Non-pigmented ciliary epithelial cell (primary cell): ENCODE results near the gene RPS6KA2.

ENCODE experiments used
- DNase-seq: peaks from one replicate; pipeline ENCODE4 v3.0.0-alpha.2; 2010; ENCODE audit warnings: low read depth

Gene RPS6KA2

DNA sequence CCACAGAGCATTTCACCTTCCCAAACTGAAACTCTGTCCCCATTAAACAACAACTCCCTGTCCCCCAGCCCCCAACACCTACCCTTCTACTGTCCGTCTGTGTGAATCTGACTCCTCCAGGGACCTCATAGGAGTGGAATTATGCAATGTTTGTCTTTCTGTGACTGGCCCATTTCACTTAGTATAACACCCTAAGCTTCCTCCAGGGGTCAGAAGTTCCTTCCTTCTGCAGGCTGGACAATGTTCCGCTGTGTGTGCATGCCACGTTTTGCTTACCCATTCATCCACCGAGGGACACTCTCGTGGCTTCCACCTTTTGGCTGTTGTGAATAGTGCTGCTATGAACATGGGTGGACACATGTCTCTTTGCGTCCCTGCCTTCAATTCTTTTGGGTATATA lies 206.7 kb downstream of the RPS6KA2 start:
- peak; percentile 3 for DNase-seq

DNA sequence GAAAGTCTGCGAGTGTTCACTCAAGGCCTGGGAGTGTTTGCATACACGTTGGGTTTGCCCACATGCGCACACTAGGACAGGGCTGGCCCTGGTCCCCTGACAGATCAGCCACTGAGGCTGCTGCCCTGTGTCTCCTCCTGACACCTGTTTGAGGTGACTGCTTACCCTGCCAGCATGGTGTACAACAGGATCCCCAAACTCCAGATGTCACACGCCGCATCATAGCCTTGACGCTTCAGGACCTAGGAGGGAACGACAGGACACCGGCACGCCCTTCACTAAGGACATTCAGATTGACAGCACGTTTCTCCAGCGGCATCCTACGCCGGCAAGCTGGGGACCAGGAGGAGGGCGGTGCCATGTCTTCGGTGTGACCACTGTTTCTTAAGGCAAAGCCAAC lies 207.3 kb downstream of the RPS6KA2 start:
- no peak for DNase-seq

DNA sequence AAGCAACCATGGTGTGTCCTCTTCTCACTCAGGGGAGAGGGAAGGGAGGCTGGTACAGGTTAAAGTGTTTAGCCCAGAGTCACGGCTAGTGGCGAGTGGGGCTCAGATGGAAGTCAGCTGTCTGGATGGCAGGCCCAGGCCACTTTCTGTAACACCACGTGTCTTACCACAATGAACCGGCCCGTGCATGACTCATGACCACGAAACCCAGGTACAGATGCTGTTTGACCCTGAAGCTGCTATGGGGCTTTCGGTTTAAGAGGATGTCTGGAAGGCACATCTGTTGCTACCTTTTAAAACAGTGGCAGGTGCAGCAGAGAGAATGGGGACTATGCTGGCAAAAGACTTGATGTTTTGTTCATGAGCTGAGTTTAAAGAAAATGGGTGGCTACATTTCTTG lies 207.8 kb downstream of the RPS6KA2 start:
- DNase-seq, result peak; percentile 9

DNA sequence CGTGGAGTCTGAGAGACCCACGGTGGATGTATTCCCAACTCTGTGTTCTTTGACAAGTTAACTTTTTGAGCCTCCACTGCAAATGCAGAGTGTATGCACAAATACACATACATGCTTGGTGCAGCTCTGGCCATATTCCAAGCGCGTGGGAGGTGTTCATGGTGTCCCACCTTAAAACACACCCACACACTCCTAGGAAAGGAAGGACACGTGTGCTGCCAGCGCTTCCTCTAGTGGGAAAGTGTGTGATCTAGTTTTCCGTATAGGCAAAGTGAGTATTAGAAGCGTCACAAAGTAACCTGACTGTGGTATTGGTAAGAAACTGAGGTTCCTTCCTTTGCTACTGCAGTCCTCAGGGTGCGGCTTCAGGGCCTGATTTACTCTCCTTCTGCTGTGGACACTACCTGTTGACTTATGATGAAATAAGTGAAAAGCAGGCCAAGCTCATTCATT lies 208.3 kb downstream of the RPS6KA2 start:
- DNase-seq, result no peak

DNA sequence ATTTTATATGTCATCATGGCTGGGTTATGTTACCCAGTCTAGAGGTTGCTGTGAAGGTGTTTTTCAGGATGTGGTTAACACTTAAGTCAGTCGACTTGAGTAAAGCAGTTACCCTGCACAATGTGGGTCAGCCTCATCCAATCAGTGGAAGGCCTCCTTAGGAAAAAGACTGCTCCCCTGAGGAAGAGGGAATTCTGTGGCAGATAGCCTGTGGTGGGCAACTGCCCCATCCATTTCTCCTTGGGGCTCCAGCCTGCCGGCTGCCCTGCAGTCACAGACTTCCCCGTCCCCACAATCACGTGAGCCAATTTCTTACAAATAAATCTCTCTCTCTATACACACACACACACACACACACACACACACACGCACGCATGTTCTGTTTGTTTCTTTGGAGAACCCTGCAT lies 209.8 kb downstream of the RPS6KA2 start:
- DNase-seq, result no peak

DNA sequence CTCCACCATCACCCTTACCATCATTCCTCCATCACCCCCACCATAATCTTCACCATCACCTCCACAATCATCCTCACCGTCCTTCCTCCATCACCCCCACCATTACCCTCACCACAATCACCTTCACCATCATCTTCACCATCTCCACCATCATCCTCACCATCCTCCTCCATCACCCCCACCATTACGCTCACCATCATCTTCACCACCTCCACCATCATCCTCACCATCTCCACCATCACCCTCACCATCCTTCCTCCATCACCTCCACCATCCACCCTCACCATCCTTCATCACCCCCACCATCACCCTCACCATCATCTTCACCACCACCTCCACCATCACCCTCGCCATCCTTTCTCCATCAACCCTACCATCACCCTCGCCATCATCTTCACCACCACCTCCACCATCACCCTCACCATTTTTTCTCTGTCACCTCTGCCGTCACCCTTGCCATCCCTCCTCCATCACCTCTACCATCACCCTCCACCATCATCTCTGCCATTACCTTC lies 211.2 kb downstream of the RPS6KA2 start:
- no peak for DNase-seq

DNA sequence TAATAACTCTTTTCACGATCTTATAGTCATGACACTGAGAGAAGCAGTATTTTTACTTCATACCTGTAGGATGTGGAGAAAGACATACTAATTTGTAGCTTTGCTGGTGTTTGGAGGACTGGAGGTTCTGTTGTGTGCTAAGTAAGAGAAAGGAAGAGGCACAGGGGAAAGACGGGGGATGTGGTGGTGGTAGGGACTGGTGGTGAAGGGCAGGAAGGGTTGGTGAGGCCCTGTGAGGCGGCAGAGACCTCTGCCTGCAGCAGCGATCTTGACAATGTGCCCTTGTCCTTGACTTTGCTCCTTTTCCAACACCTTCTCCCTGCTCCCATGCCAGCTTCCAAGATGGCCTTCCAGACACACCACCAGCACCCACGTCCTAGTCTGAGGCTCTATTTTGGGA lies 211.7 kb downstream of the RPS6KA2 start:
- no peak for DNase-seq

DNA sequence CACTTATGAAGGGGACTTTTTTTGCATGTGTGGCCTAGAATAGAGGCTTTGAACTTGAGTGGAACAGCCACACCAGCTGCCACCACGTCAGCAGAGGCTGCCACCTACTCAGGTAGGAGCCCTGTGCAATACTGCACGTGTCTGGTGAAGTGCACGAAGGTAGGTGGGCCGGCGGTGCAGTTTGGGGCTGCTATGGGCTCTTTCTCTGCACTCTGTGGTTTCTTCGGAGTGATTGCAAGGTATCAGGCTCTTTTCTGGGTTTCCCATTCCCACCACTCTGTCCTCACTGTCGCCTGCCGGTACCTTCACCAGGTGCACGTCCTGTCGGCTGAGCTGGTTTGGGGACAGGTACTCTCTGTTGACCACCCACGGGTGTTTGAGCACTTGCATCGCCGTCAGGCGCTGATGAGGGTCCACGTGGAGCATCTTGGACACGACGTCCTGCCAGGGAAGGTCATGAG lies 213.5 kb downstream of the RPS6KA2 start:
- no peak for DNase-seq

DNA sequence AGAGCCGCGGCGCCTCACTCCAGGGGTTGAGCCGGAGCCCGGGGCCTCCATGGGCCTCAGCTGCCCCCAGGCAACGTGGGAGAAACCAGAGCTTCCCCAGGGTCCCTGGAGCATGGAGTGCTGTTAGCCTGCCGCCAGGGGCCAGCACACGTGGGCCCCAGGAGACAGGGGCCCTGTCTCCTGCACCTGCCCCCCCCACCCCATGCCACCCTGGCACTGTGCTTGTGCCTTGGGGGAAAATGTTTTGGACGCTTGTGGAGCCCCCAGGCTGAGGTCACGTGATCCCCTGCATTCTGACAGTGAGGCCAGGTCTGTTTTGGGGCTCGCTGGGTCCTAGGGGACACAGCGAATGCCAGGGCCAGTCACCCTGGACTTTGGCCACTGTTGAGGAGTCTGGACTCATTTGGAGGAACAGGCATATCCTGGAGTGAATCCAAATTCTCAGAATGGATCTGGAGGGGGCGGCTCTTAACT lies 214.1 kb downstream of the RPS6KA2 start:
- no peak for DNase-seq

DNA sequence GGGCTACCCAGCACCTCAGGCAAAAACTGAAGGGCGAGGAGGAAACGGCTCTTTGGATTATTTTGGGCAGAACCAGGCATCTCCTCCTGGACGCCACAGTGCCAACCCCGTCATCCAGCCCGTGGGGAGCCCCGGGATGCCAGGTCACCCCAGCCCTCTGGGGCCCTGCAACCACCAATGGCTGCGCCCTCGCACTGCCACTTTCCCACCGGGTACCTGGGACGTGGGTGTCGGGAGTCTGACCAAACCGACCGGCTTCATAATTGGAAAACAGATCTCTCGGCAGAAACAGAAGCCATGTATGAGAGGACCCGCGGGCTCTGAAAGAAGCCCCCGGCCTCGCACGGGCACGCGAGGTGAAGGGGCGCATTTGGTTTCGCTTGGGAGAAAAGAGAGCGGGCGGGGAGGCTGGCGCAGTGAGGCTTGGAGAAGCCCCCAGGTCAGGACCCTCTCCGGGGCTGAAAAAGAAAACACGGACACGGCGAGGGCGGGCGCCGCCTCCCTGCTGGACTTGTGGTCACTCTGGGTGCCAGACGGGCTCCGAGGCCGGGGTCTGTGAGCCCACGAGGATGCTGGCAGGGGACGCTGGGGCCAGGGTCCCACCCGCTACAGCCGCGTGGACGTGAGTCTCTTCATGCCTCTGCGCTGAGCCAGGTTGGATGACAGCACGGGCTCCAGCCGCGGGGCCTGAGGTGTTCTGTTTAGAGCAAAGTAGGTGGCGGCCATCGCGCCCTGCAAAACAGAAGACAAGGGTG lies 214.7 kb downstream of the RPS6KA2 start:
- DNase-seq, result no peak

DNA sequence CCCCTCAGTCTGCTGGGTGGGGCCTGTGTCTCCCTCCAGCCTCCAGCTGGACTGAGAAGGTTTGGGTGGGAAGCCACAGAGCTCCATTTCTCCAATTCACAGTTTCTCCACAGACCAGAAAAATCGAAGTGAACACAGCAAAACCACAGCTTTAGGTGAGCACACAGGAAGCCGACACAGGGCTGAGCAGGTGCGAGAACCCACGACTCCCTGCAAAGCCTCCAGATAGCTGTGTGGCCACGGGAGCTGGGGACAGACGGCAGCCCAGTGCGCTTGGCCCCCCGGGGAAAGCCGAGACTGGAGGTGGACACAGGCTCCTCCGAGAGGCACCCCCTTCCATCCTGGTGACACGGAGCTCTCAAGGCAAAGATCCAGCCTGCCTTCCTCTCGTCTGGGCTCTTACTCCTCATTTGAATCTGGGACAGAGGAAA lies 215.3 kb downstream of the RPS6KA2 start:
- no peak for DNase-seq

DNA sequence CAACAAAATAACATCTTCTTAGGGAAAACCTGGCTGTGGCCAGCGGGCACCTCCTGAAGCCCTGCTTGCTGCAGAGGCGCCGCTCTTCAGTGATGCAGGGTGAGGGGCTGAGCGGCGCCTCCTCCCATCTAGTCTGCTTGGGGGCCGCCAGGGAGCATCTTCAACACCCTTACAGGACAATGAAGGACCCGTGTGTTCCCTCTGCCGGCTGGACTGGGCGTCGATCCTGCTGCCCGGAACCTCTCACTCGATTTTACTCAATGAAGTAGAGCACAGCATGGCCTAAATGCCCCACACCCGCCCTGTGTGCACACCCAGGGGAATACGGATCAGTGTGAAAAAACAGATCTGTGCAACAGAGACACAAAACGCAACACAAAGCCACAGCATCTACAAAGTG lies 215.8 kb downstream of the RPS6KA2 start:
- DNase-seq, result no peak

DNA sequence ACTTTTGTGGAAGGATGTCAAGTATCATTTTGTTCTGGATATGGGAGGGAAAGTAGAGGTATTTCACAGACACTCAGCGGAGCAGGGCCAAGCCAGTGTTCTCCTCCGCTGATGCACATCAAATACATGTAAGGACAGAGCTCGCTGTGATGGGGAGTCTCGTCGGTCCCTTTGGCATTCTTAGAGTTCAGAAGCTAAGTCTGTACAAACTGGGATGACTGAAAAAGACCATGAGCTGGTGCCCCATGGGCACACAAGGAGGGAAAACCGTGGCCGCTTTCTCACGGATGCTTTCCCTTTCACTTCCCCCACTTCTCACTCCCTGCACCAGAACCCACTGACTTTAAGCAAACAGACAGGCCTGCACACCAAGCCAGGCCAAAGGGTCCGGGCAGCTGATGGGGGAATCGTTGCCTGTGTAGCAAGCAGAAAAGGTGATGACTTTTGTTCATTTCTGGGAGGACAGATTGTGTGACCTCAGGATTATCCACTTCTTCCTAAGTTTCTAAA lies 216.6 kb downstream of the RPS6KA2 start:
- no peak for DNase-seq

DNA sequence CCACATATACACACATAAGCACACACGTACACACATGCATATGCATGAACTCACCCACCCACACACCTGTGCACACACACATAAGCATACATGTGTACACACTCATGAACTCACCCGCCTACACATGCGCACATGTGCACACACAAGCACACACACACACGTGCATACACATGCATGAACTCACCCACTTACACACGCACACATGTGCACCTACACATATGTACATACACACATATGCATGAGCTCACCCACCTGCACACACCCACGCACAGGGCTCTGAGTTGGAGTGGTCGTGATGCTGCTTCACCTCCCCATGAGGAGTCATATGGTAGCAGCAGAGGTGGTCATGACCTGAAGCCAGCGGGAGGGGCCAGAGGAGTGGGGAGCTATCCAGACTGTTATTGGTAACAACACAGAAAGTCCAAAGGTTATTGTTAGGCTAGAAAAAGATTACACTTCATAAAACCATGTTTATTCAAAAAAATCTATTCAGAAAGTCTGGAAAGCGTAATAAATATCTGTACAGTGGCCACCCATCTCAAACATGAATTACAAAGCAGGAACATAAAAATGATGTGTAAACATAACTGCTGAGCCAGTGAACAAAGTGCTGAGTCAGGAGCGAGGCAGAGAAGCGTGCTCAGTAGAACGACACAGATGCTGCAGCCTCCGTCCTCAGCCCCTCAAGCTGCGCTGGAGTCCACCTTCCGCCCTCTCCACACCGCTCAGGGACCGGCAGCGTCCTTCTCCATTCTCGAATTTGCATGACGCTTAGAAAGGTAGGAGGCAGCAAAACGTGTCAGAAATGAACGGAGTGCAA lies 217.9 kb downstream of the RPS6KA2 start:
- DNase-seq, result no peak

DNA sequence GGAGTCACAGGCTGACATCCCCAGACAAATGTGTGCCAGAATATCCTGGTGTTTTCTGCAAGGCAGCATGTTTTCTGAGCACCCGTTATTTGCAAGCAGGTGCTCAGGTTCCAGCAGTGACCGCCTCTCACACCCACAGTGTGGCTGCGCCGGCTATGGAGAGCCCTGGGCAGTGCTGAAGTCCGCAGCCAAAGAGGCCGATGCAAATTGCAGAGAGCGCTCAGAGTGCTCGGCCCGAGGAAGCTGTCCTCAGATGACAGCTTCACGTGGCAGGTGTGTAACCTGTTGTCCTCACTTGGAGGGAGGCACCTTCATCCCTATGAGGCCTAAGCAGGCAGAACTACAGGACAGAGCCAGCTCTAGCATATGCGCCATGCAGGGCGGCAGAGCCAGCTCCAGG lies 220.9 kb downstream of the RPS6KA2 start:
- DNase-seq, result no peak

DNA sequence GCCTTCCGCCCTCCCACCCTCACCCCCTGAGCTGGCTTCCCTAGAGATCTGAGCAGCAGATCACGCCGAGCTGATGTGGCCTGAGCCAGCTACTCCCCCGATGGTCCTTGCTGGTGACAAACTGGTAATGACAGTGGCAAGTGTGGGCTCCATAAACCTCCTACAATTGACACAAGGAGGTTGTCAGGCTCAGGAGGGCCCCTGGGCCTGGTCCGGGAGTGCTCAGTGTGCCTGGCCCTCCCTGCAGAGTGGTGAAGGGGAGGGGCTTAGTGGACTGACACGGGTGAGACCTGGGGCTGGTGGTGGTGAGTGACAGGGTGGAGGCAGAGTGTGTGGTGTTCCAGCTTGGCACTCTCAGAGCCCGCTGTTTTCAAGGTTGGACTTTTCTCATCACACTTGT lies 221.7 kb downstream of the RPS6KA2 start:
- no peak for DNase-seq

DNA sequence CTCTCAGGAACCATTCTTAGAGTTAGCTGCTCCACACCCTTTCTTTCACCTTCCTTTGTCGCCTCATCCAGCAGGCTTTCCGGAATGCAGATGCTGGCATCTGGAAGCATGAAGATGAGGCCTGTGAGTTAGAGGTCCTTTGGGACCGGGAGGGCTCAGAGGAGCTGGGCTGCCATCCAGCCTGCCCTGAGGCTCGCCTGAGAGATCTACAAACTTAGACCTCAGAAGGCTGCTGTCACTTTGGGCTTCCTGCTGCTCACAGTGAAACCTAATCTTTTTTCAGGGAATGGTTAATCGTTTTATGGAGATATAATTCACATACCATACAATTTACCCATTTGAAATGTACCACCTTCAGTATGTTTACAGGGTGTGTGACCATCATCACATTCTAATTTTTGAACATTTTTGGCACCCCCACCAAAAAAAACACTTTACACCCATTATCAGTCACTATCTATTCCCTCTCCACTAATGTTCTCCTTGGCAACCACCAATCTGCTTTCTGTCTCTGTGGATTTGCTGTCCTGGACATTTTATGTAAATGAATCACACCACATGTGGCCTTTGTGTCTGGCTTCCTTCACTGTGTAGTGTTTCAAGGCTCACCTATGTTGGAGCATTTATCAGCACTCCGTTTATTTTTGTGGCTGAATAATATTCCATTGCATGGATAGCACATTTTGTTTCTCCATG lies 224.3 kb downstream of the RPS6KA2 start:
- no peak for DNase-seq

DNA sequence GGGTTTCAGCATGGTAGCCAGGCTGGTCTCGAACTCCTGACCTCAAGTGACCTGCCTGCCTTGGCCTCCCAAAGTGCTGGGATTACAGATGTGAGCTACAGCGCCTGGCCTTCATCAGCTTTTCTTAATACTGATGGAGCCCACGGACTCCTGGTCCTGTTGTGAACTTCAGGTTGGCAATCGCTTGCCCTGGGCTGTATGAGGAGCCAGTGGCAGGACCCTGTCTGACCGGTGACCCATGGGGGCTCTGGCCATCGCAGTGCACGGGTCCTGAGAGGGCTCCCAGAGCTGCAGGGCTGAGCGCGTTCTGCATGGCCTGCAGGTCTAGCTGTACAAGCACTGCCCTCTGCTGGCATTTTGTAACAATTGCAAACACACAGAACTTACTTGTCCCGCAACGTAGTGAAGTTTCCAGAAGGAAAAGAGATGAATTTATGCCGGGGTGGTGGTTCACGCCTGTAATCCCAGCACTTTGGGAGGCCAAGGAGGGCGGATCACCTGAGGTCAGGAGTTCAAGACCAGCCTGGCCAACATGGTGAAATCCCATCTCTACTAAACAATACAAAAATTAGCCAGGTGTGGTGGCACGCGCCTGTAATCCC lies 226.3 kb downstream of the RPS6KA2 start:
- DNase-seq, result peak; percentile 41

DNA sequence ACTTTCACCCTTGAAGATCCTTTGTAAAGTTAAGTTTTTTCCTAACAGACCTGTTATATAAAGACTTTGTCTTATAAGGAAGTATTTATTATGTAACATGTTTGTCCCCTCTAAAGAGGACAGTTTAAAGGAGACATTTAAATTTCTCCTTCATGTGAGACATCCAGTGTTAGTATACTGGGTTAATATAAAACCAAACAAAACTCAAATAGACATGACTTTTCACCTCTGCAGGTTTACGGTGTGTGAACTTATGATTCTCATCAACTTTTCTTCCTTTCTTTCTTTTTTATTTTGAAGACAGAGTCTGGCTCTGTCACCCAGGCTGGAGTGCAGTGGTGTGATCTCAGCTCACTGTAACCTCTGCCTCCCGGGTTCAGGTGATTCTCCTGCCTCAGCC lies 226.9 kb downstream of the RPS6KA2 start:
- no peak for DNase-seq

DNA sequence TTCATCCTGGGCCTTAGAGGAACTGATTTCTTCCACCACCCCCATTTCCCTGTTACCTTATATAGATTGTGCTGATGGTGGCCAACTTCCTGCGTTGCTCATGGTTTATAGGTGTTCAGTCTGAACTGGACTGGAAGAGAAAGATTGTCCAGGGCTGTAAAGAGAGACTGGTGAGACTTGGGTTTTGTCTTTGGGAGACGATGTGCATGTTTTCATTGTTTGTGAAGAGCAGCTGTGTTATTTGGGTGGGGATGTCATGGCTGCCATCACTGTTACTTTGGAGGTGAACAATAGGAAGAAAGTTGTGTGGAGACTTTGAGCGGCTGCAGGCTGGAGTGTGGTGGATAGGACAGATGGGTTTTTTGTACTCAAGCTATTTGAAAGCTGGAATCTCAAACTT lies 228.7 kb downstream of the RPS6KA2 start:
- DNase-seq, result no peak

DNA sequence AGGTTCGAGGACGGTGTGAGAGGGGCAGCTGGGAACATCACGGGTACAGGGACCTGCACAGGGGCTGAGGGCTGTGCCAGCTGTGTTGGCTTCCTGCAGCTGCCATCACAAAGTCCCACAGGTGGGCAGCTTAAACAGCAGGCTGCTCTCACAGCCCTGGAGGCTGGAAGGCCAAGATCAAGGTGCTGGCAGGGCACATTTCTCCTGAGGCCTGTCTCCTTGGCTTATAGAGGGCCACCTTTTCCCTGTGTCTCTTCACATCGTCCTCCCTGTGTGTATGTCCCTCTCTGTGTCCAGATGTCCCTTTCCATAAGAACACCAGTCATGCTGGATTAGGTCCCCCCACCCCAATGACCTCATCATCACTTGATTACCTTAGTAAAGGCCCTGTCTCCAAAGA lies 229.2 kb downstream of the RPS6KA2 start:
- no peak for DNase-seq

DNA sequence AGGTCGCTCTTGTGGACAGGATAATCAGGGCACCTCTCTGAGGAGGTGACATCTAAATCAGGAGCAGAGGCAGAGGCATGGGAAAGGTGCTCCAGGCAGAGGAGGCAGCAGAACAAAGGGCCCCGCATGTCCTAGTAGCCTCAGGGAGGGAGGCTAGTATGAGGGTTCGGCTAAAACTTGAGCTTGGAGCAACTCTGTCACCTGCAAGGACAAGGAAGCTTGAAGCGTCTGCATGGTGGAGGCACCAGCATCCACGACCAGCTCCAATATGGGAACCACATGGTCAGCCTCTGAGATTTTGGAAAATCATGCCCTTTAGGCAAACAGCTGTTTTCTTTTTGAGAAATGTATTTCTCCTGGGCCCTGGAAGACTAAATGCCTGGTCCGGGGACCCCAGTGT lies 231.3 kb downstream of the RPS6KA2 start:
- DNase-seq, result no peak
